SK-N-MC (cell line): ENCODE measurements around the gene FAM234B.
"Not testable (repeated sequence)": the region's sequence is repeated elsewhere in the genome, so short reads cannot be mapped to it uniquely, and the experiment has no call there.

Experiments
- DNase-seq: peaks from one replicate; pipeline ENCODE4 v3.0.0-alpha.2; 2011; ENCODE audit warnings: low read depth, low spot score
- H3K27ac ChIP-seq: fragments of 200-600 bp; sonication (generic); 2 replicates; pipeline ENCODE4 v1.5.1; 2016; ENCODE audit warnings: mixed run types
- H3K36me3 ChIP-seq: fragments of 200-600 bp; sonication (generic); 2 replicates; pipeline ENCODE4 v1.6.1; 2017; ENCODE audit warnings: antibody characterized with exemption, low read length, mixed read lengths; ENCODE audit not compliant: insufficient read depth
- H3K4me3 ChIP-seq: fragments of 200-600 bp; sonication (generic); 2 replicates; pipeline ENCODE4 v1.5.1; 2016
- H3K9ac ChIP-seq: fragments of 200-600 bp; sonication (generic); 2 replicates; pipeline ENCODE4 v1.8.0; 2017; ENCODE audit warnings: mixed run types, mixed read lengths; ENCODE audit not compliant: insufficient read length
- H3K9me3 ChIP-seq: fragments of 200-600 bp; sonication (generic); 2 replicates; pipeline ENCODE4 v1.6.1; 2017; ENCODE audit warnings: low read depth, mild to moderate bottlenecking, antibody characterized with exemption, low read length, moderate library complexity, mixed read lengths
- EZH2 ChIP-seq: fragments of 200-600 bp; sonication (generic); IDR thresholded peaks from one replicate; pipeline ENCODE4 v1.6.1; 2017; ENCODE audit warnings: antibody characterized with exemption
- FOXP2 ChIP-seq: optimal IDR thresholded peaks from 2 replicates; pipeline ENCODE3; 2011; ENCODE audit warnings: mild to moderate bottlenecking, moderate library complexity; ENCODE audit not compliant: insufficient read depth; ENCODE audit errors: extremely low read length, control extremely low read depth
- POLR2AphosphoS5 ChIP-seq: IDR thresholded peaks from 2 replicates; pipeline ENCODE4 v1.6.1; 2012; ENCODE audit warnings: mild to moderate bottlenecking, low read depth, low read length, borderline replicate concordance

The FAM234B gene

DNA sequence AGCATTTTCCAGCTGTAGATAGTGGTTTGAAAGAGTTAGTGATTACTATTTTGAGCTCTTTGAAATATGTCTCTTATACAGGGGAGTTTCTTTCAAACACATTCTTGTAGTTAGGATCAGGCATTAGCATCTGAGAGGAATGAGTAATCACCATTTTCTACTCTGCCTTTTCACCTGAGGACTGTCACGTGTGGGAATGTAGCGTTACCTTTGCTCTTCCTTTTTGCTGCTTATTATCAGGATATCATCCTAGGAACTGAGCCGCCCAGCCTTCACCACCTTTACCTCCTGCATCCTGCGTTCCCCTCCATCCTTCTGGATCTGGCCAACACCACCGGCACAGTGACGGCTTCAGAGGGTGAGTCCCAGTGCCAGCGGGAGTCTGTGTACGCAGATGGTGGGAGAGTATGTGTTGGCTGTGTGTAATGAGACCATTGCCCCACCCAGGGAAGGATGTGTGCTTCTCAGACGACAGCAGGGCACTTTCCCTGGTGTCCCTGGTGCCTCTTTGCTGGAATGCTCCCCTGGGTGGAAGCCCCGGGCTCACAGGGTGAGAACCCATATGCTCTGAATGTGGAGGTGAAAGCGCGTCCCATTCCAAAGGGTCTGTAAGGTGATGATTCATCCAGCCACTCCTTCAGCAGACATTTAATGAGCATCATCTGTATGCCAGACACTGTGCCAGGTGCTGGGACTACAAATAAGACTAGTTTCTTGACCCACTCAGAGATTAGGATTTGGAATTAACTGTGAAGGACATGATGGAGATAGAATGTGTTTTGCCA, 31.8 kb downstream of the FAM234B start:
- Histone ChIP-seq H3K36me3 (peaks cover 12% of the 10 kb centered on the region; the same call in 1 of the 2 replicates), H3K9me3 (no peaks in the 10 kb centered on the region), H3K4me3 (no peak overlapping the region), H3K9ac (no peak overlapping the region), H3K27ac (no peak overlapping the region)
- DNase-seq, result no peak
- no peak for TF ChIP-seq EZH2
- no peak for TF ChIP-seq FOXP2
- no peak for TF ChIP-seq POLR2AphosphoS5

DNA sequence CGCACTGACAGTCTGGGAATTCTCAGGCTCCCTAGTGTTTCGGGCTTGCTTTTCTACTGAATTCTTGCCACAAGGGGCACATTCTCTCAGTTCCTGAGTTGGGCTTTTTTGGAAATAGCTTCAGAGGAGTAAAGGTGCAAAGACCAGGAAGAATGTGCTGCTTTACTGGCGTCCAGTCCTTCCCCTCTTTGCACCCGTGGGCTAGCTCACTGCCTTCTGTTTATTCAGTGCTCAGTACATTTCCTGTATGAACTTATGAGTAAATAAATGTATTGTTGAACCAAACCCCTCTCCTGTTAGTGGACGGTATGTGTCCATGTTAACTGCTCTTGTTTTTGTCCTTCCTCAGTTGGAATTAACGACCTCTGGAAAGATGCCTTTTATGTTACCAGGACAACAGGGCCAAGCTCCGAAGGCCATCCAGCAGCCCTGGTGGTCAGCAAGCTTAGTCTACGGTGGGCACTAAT, 35.3 kb downstream of the FAM234B start:
- no peak for TF ChIP-seq EZH2
- TF ChIP-seq POLR2AphosphoS5, result no peak
- no peak for TF ChIP-seq FOXP2
- Histone ChIP-seq H3K9ac (no peak overlapping the region), H3K9me3 (no peaks in the 10 kb centered on the region), H3K4me3 (no peak overlapping the region), H3K36me3 (peaks cover 12% of the 10 kb centered on the region; the same call in 1 of the 2 replicates), H3K27ac (no peak overlapping the region)
- DNase-seq, result no peak

DNA sequence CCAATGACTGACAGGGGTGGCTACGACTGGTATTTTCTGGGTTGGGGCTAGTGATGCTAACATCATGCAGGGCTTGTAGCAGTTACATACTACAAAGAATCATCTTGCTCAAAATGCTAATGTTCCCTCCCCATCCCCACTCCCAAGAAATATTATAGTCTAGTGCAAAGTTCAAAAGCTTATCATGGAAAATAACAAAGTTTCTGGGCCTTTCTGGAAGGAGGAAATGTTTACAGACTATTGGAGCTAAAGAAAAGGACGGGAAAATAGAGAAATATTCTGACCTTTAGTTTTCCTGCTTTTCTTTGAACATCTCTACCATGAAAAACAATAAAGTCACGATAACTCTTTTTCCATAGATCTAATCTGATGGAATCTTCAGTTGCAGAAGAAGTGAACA, 36.1 kb downstream of the FAM234B start:
- H3K36me3 ChIP-seq, result peaks cover 12% of the 10 kb centered on the region; the same call in 1 of the 2 replicates
- TF ChIP-seq EZH2, result no peak
- no peaks in the 10 kb centered on the region for H3K9me3 ChIP-seq
- H3K9ac ChIP-seq, result no peak overlapping the region
- H3K4me3 ChIP-seq, result no peak overlapping the region
- no peak for DNase-seq
- H3K27ac ChIP-seq, result no peak overlapping the region

DNA sequence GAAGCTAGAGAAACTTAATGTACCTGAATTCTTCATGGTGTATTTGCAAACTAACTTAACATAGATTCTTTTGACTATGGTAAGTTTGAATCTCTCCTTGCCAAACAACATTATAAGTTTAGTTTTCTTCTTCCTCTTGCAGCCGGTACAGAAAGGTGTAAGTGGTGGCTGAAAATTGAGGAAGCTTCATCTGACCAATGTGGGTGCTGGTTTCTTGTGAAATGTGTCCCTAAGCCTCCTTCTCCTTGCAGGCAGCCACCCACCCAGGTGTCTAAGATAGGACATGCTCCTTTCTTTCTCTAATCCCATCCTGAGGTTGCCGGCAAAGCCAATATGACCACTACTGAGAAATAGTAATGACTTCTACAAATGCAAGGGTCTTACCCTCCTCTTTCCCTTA, 38.7 kb downstream of the FAM234B start:
- Histone ChIP-seq H3K36me3 (peaks cover 7% of the 10 kb centered on the region; the same call in 1 of the 2 replicates), H3K9me3 (no peaks in the 10 kb centered on the region), H3K27ac (no peak overlapping the region), H3K9ac (no peak overlapping the region), H3K4me3 (no peak overlapping the region)
- TF ChIP-seq FOXP2 (no peak), EZH2 (no peak), POLR2AphosphoS5 (no peak)
- DNase-seq, result no peak

DNA sequence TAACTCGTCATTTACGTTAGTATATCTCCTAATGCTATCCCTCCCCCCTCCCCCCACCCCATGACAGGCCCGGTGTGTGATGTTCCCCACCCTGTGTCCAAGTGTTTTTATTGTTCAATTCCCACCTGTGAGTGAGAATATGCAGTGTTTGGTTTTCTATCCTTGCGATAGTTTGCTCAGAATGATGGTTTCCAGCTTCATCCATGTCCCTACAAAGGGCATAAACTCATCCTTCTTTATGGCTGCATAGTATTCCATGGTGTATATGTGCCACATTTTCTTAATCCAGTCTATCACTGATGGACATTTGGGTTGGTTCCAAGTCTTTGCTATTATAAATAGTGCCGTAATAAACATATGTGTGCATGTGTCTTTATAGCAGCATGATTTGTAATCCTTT, 39.5 kb downstream of the FAM234B start:
- H3K27ac ChIP-seq, H3K36me3 ChIP-seq: not testable (repeated sequence)

DNA sequence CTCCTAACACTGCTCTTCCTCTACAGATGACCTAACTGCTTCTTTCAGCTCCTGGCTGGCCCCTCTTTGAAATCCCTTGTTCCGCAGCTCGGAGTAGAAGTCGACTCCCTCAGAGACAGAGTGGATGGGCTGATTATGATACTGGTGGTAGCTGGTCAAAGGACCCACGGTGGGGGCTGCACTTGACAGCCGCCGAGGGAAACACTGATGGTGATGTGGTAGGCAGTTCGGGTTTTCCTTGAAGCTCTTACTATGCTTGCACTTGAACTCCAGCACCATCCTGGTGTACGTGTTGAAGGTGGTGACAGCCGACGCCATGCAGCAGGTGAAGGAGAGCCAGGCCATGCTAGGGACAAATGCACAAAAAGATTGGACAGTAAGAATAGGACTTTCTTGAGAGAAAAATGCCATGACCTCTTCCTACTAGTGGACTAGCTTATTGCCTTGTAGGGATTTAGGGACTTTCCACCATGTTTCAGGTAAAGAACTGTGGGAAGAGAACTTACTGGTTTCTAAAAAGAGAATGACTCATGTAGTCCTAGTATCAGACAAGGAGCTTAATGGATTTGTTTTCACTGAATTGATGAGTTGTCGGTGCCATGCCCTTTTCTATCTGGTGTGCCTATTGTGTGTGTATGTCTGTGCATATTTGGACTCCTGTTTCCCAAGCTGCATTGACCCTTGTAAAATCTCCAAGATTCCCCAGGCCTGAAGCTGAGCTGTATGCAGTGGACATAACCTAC, 40.9 kb downstream of the FAM234B start:
- DNase-seq, result no peak
- Histone ChIP-seq H3K36me3 (no peaks in the 10 kb centered on the region; the same call in 1 of the 2 replicates), H3K9ac (no peak overlapping the region), H3K27ac (no peak overlapping the region), H3K9me3 (no peaks in the 10 kb centered on the region), H3K4me3 (no peak overlapping the region)
- no peak for TF ChIP-seq POLR2AphosphoS5

More for the DNA sequence above, 39.5 kb downstream of the FAM234B start:
- H3K4me3 ChIP-seq, H3K9ac ChIP-seq, DNase-seq, H3K9me3 ChIP-seq: not testable (repeated sequence)

DNA sequence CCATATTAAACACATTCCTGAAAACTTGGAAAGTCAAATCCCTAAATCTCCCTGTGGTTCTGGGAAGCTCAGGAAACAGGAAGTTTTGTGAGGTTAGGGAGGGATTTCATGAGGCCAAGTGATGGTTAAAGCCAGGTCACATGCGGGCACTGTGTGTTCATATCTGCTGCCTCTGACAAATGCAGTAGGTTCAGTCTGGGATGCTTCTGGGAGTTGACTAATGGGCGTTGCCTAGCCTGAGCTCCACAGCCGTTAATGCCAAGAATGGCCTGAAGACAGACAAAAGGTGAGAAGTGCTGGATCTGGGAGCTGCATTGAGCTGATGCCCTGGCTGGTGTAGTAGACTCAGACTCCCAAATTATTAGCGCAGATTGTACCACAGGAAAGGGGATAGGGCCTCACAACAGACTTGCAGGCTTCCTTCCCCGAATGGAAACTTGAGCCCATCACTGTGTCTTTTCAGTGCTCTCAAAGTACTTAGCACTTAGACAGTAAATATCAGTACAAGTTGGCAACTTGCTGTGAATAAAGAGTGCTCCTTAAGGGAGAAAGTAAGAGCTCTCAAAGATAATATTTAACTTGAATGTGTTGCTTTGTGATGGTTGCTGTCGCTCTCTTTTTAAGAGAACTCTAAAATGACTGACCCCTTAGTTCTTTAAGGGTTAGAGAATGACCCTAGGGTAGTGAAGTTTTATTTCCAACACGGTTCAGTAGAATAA, 41.9 kb downstream of the FAM234B start:
- H3K27ac ChIP-seq, result no peak overlapping the region

DNA sequence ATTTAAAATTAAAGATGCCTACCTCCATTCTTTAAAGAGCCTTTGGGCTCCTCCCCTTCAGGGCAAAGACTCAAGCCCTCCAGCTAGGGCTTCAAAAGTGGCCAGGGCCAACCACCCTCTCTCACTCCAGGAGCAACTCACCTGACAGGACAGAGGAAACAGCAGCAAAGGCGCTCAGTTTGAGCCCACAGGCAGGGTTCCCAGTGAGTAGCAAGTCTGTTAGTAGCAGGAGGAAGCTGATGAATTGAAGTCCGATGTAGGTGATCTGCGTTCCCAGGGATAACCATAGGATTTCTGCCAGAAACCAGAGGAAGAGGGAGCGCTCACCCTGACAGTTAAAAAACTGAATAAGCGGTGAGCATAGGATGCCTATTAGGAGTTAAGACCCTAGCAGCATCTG, 43.6 kb downstream of the FAM234B start:
- H3K9ac ChIP-seq, result no peak overlapping the region
- TF ChIP-seq EZH2 (no peak), FOXP2 (no peak), POLR2AphosphoS5 (no peak)
- H3K27ac ChIP-seq, result no peak overlapping the region

More for the DNA sequence above, 41.9 kb downstream of the FAM234B start:
- H3K9me3 ChIP-seq, result no peaks in the 10 kb centered on the region
- H3K36me3 ChIP-seq, result no peaks in the 10 kb centered on the region; the same call in 1 of the 2 replicates
- TF ChIP-seq EZH2 (no peak), FOXP2 (no peak), POLR2AphosphoS5 (no peak)
- no peak overlapping the region for H3K9ac ChIP-seq
- DNase-seq, result no peak
- no peak overlapping the region for H3K4me3 ChIP-seq

More for the DNA sequence above, 43.6 kb downstream of the FAM234B start:
- DNase-seq, result no peak
- H3K36me3 ChIP-seq, result no peaks in the 10 kb centered on the region; the same call in 1 of the 2 replicates
- no peaks in the 10 kb centered on the region for H3K9me3 ChIP-seq
- H3K4me3 ChIP-seq, result no peak overlapping the region
